Body of pancreas (tissue), 4 donors: ENCODE results near the gene WDR49. TPM values are rescaled to one million over a fixed set of nuclear protein-coding genes. Genes with fewer than 3 reads are reported as not detected.

Experiments used
- ATAC-seq: fragments of 150-250 bp; one replicate; pipeline ENCODE4 v1.9.1; 2016
- DNase-seq, 4 donors: peaks; one replicate each; pipeline ENCODE4 v3.0.0-alpha.2; 2019
- H3K27ac ChIP-seq, 4 donors: fragments of 200-600 bp; sonication (generic); 1 replicate in 3 of 4; 2 replicates in 1 of 4; pipeline versions ENCODE4 v1.5.1 to v1.6.1; 2016 to 2019; ENCODE audit warnings: mild to moderate bottlenecking in 1 of 4, mixed read lengths in 1 of 4, moderate library complexity in 1 of 4
- H3K27me3 ChIP-seq, 2 donors: fragments of 200-600 bp; sonication (generic); one replicate each; pipeline ENCODE4 v1.6.0; 2016; ENCODE audit warnings: mild to moderate bottlenecking in 1 of 2
- H3K36me3 ChIP-seq, 2 donors: fragments of 200-600 bp; sonication (generic); replicated peaks in 1 of 2; 2 replicates each; pipeline ENCODE4 v1.5.1; 2016; ENCODE audit warnings: low read depth in 2 of 2; ENCODE audit not compliant: insufficient read depth in 1 of 2
- H3K4me1 ChIP-seq: fragments of 200-600 bp; sonication (generic); one replicate; pipeline ENCODE4 v1.6.0; 2016
- H3K4me3 ChIP-seq, 2 donors: fragments of 200-600 bp; sonication (generic); 1 replicate in 1 of 2; 2 replicates in 1 of 2; pipeline ENCODE4 v1.5.1; 2016 to 2019
- H3K9me3 ChIP-seq, 3 donors: fragments of 200-600 bp; sonication (generic); 1 replicate in 2 of 3; 2 replicates in 1 of 3; pipeline ENCODE4 v1.5.1; 2016
- CTCF ChIP-seq, 7 experiments: fragments of 450-650 bp in 4 of 7; fragments of 200-600 bp in 3 of 7; sonication (generic) in 3 of 7; IDR thresholded peaks; one replicate each; pipeline ENCODE4 v1.5.1; 2016 to 2019; ENCODE audit warnings: antibody characterized with exemption in 7 of 7
- POLR2A ChIP-seq, 3 donors: fragments of 450-650 bp; IDR thresholded peaks; one replicate each; pipeline ENCODE4 v1.6.1; 2016; ENCODE audit warnings: antibody characterized with exemption in 3 of 3, mild to moderate bottlenecking in 2 of 3
- WGBS, 2 donors: methylation state at CpG; one replicate each; pipeline ENCODE4 v1.1.5; 2017; 5-methylcytosine and 5-hydroxymethylcytosine counted together
- intact Hi-C: fragments of 100-400 bp; cut with DNase I; formaldehyde crosslinking; loops from one replicate; pipeline ENCODE4 v1.15.1; 2023
- total RNA-seq, 2 donors: library from RNA; depleted of rRNA; stranded (reverse); fragments of >200 nt; gene quantifications; one replicate each; pipeline ENCODE4 v1.1.0, GENCODE V29; 2016

Gene WDR49
- total RNA-seq, 2 donors from 2014 or later = 0.78 to 2.3 TPM

- Histone ChIP-seq H3K27ac (no peak overlapping the region), H3K36me3 (no peaks in the 10 kb centered on the region), H3K4me1 (peaks cover 7% of the 10 kb centered on the region), H3K27me3 (no peaks in the 10 kb centered on the region), H3K4me3 (no peak overlapping the region), H3K9me3 (no peaks in the 10 kb centered on the region)
- ATAC-seq (no peak), DNase-seq (no peak)
- intact Hi-C loops = no loop called here
- TF ChIP-seq POLR2A (IDR thresholded peaks at IDR 0.05) (no peak), CTCF (IDR thresholded peaks at IDR 0.05) (no peak)
Measured at GRCh38 chr3:167481164-167481563, 172.6 kb downstream of the WDR49 start.

GRCh38 chr3:167480748-167481147 lies 173.0 kb downstream of the WDR49 start:
- 79 to 93% methylated on average over 2 of the region's 2 CpGs for WGBS, 2 donors
- no peak for ATAC-seq
- no peak overlapping the region for H3K27ac ChIP-seq
- intact Hi-C loops = no loop called here
- H3K9me3 ChIP-seq = no peaks in the 10 kb centered on the region
- TF ChIP-seq CTCF (IDR thresholded peaks at IDR 0.05) = no peak
- TF ChIP-seq POLR2A (IDR thresholded peaks at IDR 0.05) = no peak
- DNase-seq = no peak
- H3K4me3 ChIP-seq = no peak overlapping the region
- no peaks in the 10 kb centered on the region for H3K27me3 ChIP-seq
- peaks cover 8% of the 10 kb centered on the region for H3K4me1 ChIP-seq
- no peaks in the 10 kb centered on the region for H3K36me3 ChIP-seq

DNA sequence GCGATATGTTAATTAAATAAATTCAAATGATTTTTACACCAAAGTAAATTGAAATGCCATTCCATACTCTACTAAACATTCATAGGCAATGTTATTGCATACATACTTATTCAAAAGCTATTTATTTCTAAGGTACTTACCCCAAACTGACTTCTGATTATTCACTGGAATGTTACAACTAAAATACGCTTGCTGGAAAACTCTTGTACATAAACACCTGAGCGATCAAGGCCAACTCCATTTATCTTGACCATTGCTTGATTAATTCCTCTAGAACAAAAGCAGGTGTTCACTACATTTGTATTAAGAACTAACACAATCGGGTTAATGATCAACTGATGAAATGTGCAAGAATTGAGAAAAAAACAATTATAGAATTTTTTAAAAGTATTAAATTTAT lies 179.9 kb downstream of the WDR49 start, which contains the start of gene SERPINI2:
SERPINI2 (minus strand) TSS at position 180 of the 400 bp plus-strand sequence. CDS start 2,208 bp downstream, outside the sequence.
- Histone ChIP-seq H3K4me1 (peaks cover 23% of the 10 kb centered on the region), H3K9me3 (no peaks in the 10 kb centered on the region), H3K36me3 (no peaks in the 10 kb centered on the region), H3K4me3 (peak within 1 kb of the TSS; percentile 5 to 60), H3K27me3 (no peaks in the 10 kb centered on the region), H3K27ac (peak within 1 kb of the TSS; percentile 56 to 85 (median 59))
- ATAC-seq (peak; percentile 89), DNase-seq (peak in 2 of 4 donors; percentile 46 to 69)
- intact Hi-C loops = no loop called here
- 18 to 19% methylated on average over 4 of the region's 4 CpGs for WGBS, 2 donors
- TF ChIP-seq CTCF (IDR thresholded peaks at IDR 0.05) (no peak), POLR2A (IDR thresholded peaks at IDR 0.05) (peak in 2 of 3 donors; percentile 73 to 78)

GRCh38 chr3:167469381-167469780 lies 184.4 kb downstream of the WDR49 start:
- 31 to 36% methylated on average over 3 of the region's 3 CpGs for WGBS, 2 donors
- DNase-seq (peak in 1 of 4 donors; percentile 20), ATAC-seq (peak; percentile 42)
- intact Hi-C loops = no loop called here
- peak overlapping the region; percentile 32 to 85 (median 62) for H3K27ac ChIP-seq
- H3K9me3 ChIP-seq = no peaks in the 10 kb centered on the region
- peaks cover 0 to 3% of the 10 kb centered on the region in 2 donors for H3K36me3 ChIP-seq
- no peak overlapping the region for H3K4me3 ChIP-seq
- H3K4me1 ChIP-seq = peaks cover 32% of the 10 kb centered on the region
- no peaks in the 10 kb centered on the region for H3K27me3 ChIP-seq
- TF ChIP-seq POLR2A (IDR thresholded peaks at IDR 0.05) (peak in 1 of 3 donors; percentile 22), CTCF (IDR thresholded peaks at IDR 0.05) (no peak)
